AG09309 (cell line): ENCODE data around the gene IFNA6.

Experiments used
- DNase-seq: peaks from one replicate; pipeline ENCODE4 v3.0.0-alpha.2; 2010; ENCODE audit warnings: low read depth
- H3K4me3 ChIP-seq: 2 replicates; pipeline ENCODE4 v1.5.1; 2011; ENCODE audit warnings: mild to moderate bottlenecking, low read depth, low read length, moderate library complexity; ENCODE audit not compliant: control insufficient read depth
- TF ChIP-seq, protein P1 (sequence below): IDR thresholded peaks from 2 replicates; pipeline ENCODE4 v1.5.1; 2011; ENCODE audit warnings: mild to moderate bottlenecking, low read depth, low read length, inconsistent platforms; ENCODE audit not compliant: insufficient read depth, control insufficient read depth; ENCODE audit errors: missing control alignments

IFNA6 gene

DNA sequence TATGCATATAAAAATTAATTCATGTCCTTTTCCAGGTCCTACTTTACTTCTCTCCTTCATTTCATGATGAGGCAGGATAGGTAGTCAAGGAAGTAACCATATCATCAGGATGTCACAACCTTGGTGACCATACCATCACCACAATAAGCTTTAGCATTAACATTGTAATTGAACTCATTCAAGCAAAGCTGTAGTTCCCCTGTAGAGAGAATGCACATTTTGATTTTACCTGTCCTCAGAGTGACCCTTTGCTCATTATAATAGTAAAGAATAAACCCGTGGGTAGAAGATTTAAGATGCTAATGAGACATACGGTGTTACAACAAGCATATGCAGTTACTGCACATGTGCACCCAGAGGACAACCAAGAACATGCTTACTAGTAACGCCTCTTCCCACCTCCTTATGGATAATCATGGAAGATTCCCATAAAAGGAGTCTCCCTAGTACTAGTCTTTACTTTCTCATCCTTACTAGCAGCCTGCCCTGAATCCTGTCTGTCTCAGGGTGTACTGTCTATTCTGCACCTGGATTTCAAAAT is 2.2 kb downstream of the IFNA6 start:
- H3K4me3 ChIP-seq, result no peak overlapping the region
- TF ChIP-seq, protein P1, sequence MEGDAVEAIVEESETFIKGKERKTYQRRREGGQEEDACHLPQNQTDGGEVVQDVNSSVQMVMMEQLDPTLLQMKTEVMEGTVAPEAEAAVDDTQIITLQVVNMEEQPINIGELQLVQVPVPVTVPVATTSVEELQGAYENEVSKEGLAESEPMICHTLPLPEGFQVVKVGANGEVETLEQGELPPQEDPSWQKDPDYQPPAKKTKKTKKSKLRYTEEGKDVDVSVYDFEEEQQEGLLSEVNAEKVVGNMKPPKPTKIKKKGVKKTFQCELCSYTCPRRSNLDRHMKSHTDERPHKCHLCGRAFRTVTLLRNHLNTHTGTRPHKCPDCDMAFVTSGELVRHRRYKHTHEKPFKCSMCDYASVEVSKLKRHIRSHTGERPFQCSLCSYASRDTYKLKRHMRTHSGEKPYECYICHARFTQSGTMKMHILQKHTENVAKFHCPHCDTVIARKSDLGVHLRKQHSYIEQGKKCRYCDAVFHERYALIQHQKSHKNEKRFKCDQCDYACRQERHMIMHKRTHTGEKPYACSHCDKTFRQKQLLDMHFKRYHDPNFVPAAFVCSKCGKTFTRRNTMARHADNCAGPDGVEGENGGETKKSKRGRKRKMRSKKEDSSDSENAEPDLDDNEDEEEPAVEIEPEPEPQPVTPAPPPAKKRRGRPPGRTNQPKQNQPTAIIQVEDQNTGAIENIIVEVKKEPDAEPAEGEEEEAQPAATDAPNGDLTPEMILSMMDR, result no peak
- DNase-seq, result no peak

DNA sequence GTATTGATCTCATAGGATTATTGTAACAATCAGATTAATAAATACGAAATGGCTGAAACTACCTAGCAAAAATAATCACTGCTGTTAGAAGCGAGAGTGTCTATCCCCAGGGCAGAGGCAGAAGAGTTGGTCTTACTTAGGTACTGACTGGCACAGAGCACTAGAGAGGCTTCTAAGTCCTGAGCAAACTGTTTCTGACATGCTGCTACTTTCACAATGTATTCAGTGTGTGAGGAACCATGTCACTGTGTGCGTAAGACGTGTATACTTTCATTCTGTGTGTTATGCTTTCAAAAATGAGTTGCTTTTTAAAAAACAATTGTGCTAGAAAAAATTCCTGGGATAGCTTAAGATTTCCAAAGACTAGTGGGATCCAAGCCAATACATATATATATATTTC is 10.0 kb downstream of the IFNA6 start:
- TF ChIP-seq, protein P1, result no peak
- no peak for DNase-seq
- no peak overlapping the region for H3K4me3 ChIP-seq

DNA sequence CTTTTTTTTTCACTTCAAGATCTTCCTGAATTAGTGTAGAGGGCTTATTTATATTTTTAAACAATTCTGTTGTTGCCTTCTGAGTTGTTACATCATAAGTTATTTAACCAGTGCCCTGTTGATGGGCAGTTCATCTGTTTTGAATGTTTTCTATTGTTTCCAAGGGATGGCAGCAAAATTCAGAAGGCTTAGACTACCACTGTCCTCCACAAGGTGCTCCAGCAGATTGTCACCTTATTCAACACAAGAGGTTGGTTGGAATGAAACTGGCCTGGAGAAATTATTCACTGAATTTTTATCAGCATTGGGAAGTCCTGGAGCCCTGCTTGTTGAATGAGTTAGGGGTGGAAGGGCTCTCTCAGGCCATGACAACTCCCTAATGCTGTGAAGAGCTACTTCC is 14.2 kb downstream of the IFNA6 start:
- no peak for DNase-seq
- TF ChIP-seq, protein P1, result no peak
- no peak overlapping the region for H3K4me3 ChIP-seq

DNA sequence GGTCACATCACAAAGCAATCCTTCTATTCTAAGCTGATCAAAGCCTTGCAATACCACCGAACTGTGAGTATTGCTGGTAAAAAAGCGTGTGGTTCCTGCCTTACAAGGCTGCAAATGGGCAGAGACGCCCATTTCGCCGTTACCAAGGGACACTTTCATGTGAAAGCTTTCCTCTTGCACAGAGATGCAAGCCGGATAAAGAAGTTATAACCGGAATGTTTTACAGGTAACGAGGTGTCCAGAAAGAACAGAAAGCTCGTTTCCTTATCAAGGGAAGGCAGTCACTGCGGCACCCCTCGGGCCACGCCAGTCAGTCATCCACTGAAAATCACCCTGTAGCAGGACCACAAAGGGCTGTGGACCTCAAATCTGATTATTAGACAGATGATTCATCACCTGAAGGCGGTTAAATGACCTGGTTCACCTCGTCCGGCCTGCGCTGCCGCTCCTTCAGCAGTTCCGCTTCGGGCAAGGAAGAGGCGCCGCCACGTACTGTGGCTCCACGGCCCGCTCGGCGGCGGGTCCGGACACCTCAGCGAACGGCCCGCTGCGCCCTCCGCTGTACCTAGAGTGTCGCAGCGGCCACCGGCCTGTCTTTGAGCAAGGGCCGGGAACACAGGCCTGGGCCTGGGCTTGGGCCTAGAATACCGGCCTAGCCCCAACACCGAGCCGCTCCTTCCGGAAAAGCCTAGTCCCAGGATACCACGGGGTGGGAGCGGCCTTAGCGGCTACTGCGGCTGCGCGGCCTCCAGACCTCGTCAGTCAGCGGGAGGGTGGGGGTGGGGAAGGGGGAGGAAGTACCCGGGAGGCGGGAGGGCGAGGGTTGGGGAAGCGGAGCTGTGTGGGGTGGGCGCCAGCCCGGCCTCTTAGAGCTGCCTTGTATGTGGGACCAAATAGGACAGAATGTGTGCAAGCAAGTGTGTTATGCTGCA is 15.7 kb downstream of the IFNA6 start, which contains the start of gene KLHL9:
Gene KLHL9 (minus strand): TSS at position 704 of the 932 bp plus-strand sequence. CDS start 545 bp downstream, at position 159.
- peak within 1 kb of the TSS; percentile 71 for H3K4me3 ChIP-seq

DNA sequence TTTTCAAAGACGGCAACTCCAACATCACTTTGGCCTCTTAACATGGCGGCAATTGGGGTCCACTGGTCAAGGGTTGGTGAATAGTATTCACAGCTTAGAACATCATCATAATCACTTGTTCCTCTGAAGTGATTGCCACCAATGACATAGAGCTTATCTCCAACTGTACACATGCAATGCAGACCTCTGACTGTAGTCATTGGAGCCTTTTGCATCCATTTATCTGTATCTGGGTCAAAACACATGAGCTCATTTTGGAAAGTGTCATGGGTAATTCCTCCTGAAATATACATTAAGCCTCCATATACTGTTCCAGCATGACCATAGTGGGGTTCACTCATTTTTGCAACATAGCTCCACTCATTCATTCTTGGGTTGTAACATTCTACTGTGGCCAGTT is 17.5 kb downstream of the IFNA6 start:
- H3K4me3 ChIP-seq, result no peak overlapping the region
- no peak for DNase-seq
- TF ChIP-seq, protein P1, result no peak

More for the DNA sequence above, 15.7 kb downstream of the IFNA6 start, which contains the start of gene KLHL9:
- TF ChIP-seq, protein P1, result no peak
- DNase-seq, result peak; percentile 61

DNA sequence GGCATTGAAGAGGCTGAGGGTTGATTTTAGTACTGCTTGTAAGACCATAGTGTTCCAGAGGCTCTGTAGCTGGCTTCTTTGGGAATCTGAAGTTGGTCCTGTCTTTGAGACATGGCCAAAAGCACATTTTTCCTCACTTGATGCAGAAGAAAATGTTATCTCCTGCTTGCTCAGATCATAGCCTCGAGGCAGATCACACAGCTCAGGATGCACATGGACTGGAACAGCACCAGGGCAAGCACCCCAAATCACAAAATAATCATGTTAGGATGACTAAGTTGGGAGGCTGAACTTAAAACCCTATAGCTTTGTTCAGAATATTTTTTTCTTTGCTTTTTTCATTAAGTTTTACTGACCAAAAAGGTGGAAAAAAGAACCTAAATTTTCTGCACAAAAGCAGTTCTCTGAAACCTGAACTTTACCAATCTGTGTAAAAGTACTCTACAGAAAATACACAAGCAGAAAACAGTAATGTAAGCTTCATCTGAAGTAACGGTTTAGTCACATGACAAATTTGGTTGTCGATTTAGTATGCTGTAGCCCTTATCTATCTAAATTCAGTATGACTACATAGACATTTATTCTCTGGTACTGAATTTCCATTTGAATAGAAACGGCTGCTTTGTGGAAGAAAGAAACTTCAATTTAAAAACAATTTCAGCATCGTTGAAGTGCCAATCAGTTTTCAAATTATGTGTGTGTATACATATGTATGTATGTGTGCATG is 18.8 kb downstream of the IFNA6 start:
- no peak for DNase-seq
- no peak overlapping the region for H3K4me3 ChIP-seq
- TF ChIP-seq, protein P1, result no peak
